Breast epithelium (tissue), 3 donors: Measurements from ENCODE around the gene PLPP7.

Experiments
- POLR2A ChIP-seq: fragments of 450-650 bp; IDR thresholded peaks from one replicate; pipeline ENCODE4 v1.6.1; 2016; ENCODE audit warnings: antibody characterized with exemption, mild to moderate bottlenecking, moderate library complexity
- TF ChIP-seq, protein P1 (sequence below), 3 donors: fragments of 450-650 bp; IDR thresholded peaks; one replicate each; pipeline ENCODE4 v1.5.1; 2016 to 2017; ENCODE audit warnings: antibody characterized with exemption in 3 of 3, mild to moderate bottlenecking in 3 of 3, moderate library complexity in 3 of 3

DNA sequence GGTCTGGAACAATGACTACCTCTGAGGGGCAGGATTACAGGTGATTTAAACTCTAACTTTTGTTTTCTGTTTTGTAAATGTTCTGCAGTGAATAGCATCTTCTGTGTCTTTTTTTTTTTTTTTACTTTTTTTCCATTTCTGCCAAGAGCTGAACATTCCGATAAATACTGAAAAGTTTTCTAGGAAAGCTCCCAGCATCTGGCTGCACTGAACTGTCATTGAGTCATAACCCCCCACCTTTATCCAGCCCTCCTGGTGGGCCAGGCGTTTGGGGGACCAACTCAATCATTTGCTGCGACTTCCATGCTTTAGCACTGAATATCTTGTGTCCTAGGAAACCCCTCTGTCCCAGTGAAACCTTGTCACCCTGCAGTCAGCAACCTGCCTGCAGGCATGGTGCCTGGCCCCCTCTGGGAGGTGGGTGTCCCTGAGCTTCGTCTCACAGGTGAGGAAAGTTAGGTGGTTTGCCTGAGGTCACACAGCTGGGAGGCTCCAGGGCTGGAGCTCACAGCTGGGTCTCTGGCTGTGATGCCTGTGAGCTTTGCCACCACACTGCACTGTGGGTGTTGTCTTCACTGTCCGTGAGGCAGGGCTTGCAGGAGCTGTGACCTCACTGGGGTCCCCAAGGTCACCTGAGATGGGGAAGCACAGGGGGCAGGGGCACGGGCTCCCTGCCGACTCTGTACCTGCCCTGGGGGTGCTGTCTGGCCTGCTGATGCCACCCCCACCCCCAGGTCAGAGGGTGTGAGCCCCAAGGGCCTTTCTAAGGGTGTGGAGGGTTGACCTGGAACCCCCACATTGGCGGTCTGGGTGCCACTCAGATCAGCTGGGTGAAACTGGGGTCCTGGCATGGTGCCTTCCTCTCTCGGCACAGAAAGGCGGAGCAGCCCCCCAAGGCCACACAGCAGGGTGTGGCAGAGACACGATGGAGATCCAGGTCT lies 14.1 kb downstream of the PLPP7 start:
- TF ChIP-seq POLR2A = no peak
- TF ChIP-seq, protein P1, sequence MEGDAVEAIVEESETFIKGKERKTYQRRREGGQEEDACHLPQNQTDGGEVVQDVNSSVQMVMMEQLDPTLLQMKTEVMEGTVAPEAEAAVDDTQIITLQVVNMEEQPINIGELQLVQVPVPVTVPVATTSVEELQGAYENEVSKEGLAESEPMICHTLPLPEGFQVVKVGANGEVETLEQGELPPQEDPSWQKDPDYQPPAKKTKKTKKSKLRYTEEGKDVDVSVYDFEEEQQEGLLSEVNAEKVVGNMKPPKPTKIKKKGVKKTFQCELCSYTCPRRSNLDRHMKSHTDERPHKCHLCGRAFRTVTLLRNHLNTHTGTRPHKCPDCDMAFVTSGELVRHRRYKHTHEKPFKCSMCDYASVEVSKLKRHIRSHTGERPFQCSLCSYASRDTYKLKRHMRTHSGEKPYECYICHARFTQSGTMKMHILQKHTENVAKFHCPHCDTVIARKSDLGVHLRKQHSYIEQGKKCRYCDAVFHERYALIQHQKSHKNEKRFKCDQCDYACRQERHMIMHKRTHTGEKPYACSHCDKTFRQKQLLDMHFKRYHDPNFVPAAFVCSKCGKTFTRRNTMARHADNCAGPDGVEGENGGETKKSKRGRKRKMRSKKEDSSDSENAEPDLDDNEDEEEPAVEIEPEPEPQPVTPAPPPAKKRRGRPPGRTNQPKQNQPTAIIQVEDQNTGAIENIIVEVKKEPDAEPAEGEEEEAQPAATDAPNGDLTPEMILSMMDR (IDR thresholded peaks at IDR 0.05) = no peak
